Measurements from ENCODE around the gene LENEP. TPM values are rescaled to one million over a fixed set of nuclear protein-coding genes. Genes with fewer than 3 reads are reported as not detected.
"Not testable (repeated sequence)": the region's sequence is repeated elsewhere in the genome, so short reads cannot be mapped to it uniquely, and the experiment has no call there.

Gene LENEP
- total RNA-seq, 1 donor from 2014 or later: not detected

DNA sequence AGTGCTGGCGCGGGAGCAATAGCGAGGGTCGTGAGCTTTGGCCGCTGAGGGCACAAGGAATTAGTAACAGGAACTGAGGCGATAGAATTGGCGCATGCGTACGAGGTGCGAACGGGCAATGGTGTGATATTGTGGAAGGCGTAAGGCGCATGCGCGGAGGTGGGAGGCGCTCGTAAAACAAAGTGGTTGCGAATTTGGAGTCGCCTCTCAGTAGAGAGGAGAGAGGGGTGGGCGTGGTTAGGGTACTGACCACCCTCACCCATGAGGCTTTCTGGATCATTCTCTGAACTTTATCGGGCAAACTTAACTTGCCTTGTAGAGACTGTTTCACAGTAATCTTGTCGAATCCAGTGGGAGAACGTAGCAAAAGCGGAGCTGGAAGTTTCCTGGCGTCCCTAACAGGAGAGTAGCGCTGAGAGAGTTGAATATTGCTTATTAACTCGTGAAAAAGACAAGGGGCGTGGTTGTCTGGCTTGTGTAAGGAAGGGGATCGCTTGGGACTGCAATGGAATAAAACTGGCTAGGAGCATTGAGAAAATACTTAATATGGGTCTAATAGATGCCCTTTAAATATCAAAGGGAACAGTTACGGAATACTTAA, 18.5 kb upstream of the LENEP start:
- intact Hi-C loops (cut with DNase I): no loop called here
- peaks cover 45% of the 10 kb centered on the region for H3K4me1 ChIP-seq

DNA sequence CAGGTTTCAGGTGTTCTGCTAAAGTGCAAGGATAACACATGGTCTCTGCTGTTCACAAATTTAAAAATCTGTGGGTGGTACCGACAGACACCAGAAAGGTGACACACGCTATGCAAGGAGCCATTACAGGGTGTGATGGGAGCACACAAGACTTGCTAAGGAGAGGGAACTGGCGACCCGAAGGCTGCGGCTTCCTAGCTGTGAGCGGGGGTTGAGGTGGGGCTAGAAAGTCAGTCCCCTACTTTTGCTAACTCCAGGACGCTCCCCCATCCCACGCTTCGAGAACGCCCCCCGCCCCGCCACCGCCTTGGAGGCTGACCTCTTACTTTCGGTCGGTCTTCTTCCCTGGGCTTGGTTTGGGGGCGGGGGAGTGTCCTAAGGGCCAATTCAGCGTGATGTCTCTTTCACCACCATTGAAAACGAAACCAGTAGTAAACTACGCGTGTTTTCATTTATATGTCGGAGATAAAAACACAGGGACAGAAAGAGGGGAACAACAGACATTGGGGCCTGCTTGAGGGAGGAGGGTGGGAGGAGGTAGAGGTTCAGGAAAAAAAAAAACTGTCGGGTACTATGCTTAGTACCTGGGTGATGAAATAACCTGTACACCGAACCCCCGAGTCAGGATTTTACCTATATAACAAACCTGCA, 17.9 kb upstream of the LENEP start:
- H3K4me3 ChIP-seq: peak overlapping the region; percentile 83
- intact Hi-C loops (cut with DNase I): no loop called here

More for the DNA sequence above, 18.5 kb upstream of the LENEP start:
- Histone ChIP-seq H3K36me3 (peaks cover 8% of the 10 kb centered on the region), H3K27me3 (ENCODE audit: low read depth) (no peaks in the 10 kb centered on the region), H3K4me3 (peak overlapping the region; percentile 83), H3K27ac (peak overlapping the region; percentile 98), H3K9me3 (no peaks in the 10 kb centered on the region)
- ATAC-seq (peak; percentile 71 to 77), DNase-seq (peak; percentile 95)
- TF ChIP-seq, protein P1, sequence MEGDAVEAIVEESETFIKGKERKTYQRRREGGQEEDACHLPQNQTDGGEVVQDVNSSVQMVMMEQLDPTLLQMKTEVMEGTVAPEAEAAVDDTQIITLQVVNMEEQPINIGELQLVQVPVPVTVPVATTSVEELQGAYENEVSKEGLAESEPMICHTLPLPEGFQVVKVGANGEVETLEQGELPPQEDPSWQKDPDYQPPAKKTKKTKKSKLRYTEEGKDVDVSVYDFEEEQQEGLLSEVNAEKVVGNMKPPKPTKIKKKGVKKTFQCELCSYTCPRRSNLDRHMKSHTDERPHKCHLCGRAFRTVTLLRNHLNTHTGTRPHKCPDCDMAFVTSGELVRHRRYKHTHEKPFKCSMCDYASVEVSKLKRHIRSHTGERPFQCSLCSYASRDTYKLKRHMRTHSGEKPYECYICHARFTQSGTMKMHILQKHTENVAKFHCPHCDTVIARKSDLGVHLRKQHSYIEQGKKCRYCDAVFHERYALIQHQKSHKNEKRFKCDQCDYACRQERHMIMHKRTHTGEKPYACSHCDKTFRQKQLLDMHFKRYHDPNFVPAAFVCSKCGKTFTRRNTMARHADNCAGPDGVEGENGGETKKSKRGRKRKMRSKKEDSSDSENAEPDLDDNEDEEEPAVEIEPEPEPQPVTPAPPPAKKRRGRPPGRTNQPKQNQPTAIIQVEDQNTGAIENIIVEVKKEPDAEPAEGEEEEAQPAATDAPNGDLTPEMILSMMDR (IDR thresholded peaks at IDR 0.05): no peak

GRCh38 chr1:154977762-154978161, 15.6 kb upstream of the LENEP start:
- DNase-seq; ATAC-seq; intact Hi-C loops (cut with DNase I); H3K27me3 ChIP-seq (ENCODE audit: low read depth); H3K4me3 ChIP-seq; H3K36me3 ChIP-seq; H3K9me3 ChIP-seq; H3K27ac ChIP-seq: not testable (repeated sequence)
- H3K4me1 ChIP-seq: peaks cover 23% of the 10 kb centered on the region

More for the DNA sequence above, 17.9 kb upstream of the LENEP start:
- H3K4me1 ChIP-seq: peaks cover 39% of the 10 kb centered on the region
- H3K27ac ChIP-seq: peak overlapping the region; percentile 98
- TF ChIP-seq, protein P1 (IDR thresholded peaks at IDR 0.05): no peak
- no peaks in the 10 kb centered on the region for H3K27me3 ChIP-seq (ENCODE audit: low read depth)
- H3K9me3 ChIP-seq: no peaks in the 10 kb centered on the region
- peak; percentile 81 for DNase-seq
- ATAC-seq: no peak
- H3K36me3 ChIP-seq: peaks cover 8% of the 10 kb centered on the region

GRCh38 chr1:154978360-154978759, 15.0 kb upstream of the LENEP start:
- Histone ChIP-seq H3K27ac (no peak overlapping the region), H3K36me3 (peaks cover 8% of the 10 kb centered on the region), H3K4me3 (no peak overlapping the region), H3K9me3 (no peaks in the 10 kb centered on the region), H3K4me1 (peaks cover 18% of the 10 kb centered on the region), H3K27me3 (ENCODE audit: low read depth) (no peaks in the 10 kb centered on the region)
- no peak for ATAC-seq
- no peak for DNase-seq
- intact Hi-C loops (cut with DNase I): no loop called here
- TF ChIP-seq, protein P1 (IDR thresholded peaks at IDR 0.05): no peak

DNA sequence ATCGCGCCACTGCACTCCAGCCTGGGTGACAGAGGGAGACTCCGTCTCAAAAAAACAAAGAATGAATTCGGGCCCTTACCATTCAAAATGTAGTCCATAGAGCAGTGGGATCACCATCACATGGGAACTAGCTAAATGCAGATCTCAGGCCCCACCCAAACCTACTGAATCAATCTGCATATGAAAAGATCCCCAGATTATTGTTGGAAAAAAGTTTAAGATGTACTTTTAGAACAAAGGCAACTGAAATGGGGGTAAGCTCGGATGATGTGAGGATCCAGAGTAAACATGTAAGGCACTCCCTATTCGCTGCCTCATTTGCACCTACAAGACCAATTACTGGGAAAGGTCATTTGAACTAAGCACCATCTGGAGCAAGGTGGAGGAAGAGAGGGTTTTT, 11.0 kb upstream of the LENEP start:
- no peaks in the 10 kb centered on the region for H3K9me3 ChIP-seq
- intact Hi-C loops (cut with DNase I): no loop called here
- H3K27ac ChIP-seq: peak overlapping the region; percentile 8
- H3K4me3 ChIP-seq: peak overlapping the region; percentile 95
- H3K27me3 ChIP-seq (ENCODE audit: low read depth): no peaks in the 10 kb centered on the region
- peaks cover 9% of the 10 kb centered on the region for H3K36me3 ChIP-seq
- TF ChIP-seq, protein P1 (IDR thresholded peaks at IDR 0.05): no peak
- DNase-seq (no peak), ATAC-seq (no peak)
- peaks cover 23% of the 10 kb centered on the region for H3K4me1 ChIP-seq

Measured in lower lobe of right lung (tissue), 2 donors.